ENCODE results near the gene CCDC24.

CCDC24 gene

GRCh38 chr1:43984855-43985254 lies 6.5 kb upstream of the CCDC24 start:
- no peaks in the 10 kb centered on the region for H3K36me3 ChIP-seq (replicated peaks; ENCODE audit: insufficient read depth, low read length)
- H3F3A ChIP-seq (ENCODE audit: insufficient read depth, low read length), result no peaks in the 10 kb centered on the region
- no peaks in the 10 kb centered on the region for H3K27me3 ChIP-seq (replicated peaks; ENCODE audit: insufficient read depth, low read length)
- no peak overlapping the region for H3K4me3 ChIP-seq (ENCODE audit: low read length)
- H3K9me3 ChIP-seq (replicated peaks; ENCODE audit: insufficient read depth, low read length), result no peaks in the 10 kb centered on the region
- no peaks in the 10 kb centered on the region for H3K9me2 ChIP-seq (replicated peaks; ENCODE audit: insufficient read depth, low read length)
- no peak overlapping the region for H3K27ac ChIP-seq (ENCODE audit: low read length)
- H3K9ac ChIP-seq (ENCODE audit: low read length), result no peak overlapping the region
- no peak overlapping the region for H3K4me2 ChIP-seq (ENCODE audit: low read depth, low read length)
- no peak for DNase-seq
- H3K4me1 ChIP-seq (ENCODE audit: low read length), result peaks cover 5% of the 10 kb centered on the region; the same call in 1 of the 2 replicates
- no peak for TF ChIP-seq EZH2phosphoT487 (IDR thresholded peaks at IDR 0.05; ENCODE audit: low read length)
- H2AFZ ChIP-seq (ENCODE audit: low read length), result no peak overlapping the region
- H3K79me2 ChIP-seq (ENCODE audit: low read length), result peaks cover 16% of the 10 kb centered on the region
- no peaks in the 10 kb centered on the region for H4K20me1 ChIP-seq (ENCODE audit: insufficient read depth, low read length)

DNA sequence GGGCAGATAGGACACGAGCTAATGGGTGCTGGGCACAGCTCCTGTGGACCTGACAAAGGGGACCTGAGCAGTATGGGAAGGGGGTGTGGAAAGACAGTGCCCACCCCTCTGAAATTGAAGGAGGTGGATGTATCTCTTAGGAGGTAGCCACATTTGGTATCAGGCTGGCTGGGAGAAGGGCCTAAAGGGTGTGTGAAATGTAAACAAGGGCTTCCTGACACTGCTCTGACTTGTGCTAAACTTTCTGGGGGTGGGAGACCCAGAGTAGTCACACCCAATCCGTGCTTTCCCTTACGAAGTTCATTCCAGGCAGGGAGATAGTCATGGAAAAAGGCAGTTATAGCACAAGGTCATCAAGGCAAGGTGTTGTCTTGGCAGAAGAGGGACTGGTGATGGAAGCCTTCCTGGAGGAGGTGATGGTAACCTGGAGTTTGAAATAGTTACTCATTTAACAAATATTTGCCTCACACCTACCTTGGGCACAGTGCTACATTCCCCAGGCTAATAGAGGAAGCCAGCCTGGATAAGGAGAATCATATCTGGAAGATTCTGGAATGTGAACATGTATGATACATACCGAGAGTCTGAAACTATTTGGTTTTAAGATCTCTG lies 5.3 kb upstream of the CCDC24 start:
- no peaks in the 10 kb centered on the region for H4K20me1 ChIP-seq (ENCODE audit: insufficient read depth, low read length)
- H3K4me2 ChIP-seq (ENCODE audit: low read depth, low read length), result no peak overlapping the region
- peaks cover 7% of the 10 kb centered on the region; the same call in 1 of the 2 replicates for H3K79me2 ChIP-seq (ENCODE audit: low read length)
- no peak overlapping the region for H3K4me3 ChIP-seq (ENCODE audit: low read length)
- no peak for DNase-seq
- no peaks in the 10 kb centered on the region for H3K36me3 ChIP-seq (replicated peaks; ENCODE audit: insufficient read depth, low read length)
- TF ChIP-seq EZH2phosphoT487 (IDR thresholded peaks at IDR 0.05; ENCODE audit: low read length), result no peak
- no peak for TF ChIP-seq EZH2 (optimal IDR thresholded peaks at IDR 0.05; ENCODE audit: low read depth, low read length)
- TF ChIP-seq CTCF (IDR thresholded peaks at IDR 0.05; ENCODE audit: low read length), result no peak
- no peaks in the 10 kb centered on the region for H3K9me2 ChIP-seq (replicated peaks; ENCODE audit: insufficient read depth, low read length)
- H3K27ac ChIP-seq (ENCODE audit: low read length), result no peak overlapping the region
- H3F3A ChIP-seq (ENCODE audit: insufficient read depth, low read length), result peaks cover 2% of the 10 kb centered on the region; the same call in 1 of the 2 replicates
- H3K27me3 ChIP-seq (replicated peaks; ENCODE audit: insufficient read depth, low read length), result no peaks in the 10 kb centered on the region
- no peaks in the 10 kb centered on the region for H3K9me3 ChIP-seq (replicated peaks; ENCODE audit: insufficient read depth, low read length)
- no peak overlapping the region for H3K9ac ChIP-seq (ENCODE audit: low read length)
- H2AFZ ChIP-seq (ENCODE audit: low read length), result no peak overlapping the region
- peaks cover 7% of the 10 kb centered on the region for H3K4me1 ChIP-seq (ENCODE audit: low read length)

DNA sequence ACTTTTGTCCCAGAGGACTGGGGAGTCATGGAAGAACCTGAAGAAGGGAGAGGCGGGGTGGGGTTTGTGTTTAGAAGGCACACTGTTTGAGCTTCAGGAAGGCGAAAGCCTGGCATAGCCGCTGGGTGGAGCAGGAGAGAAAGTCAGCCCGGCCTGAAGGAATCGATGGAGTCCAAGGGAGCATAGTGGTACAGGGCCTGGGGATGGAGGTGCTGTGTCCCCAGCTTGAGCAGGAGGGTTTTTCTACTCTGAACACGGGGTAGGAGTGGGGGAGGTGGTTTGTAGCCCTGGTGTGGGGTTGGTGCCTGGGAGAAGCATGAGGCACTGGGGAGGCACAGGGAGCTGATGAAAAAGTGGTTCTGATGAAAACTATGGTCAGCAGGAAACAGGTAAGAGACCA lies 4.7 kb upstream of the CCDC24 start:
- Histone ChIP-seq H3K4me1 (ENCODE audit: low read length) (peaks cover 7% of the 10 kb centered on the region), H3K9me2 (replicated peaks; ENCODE audit: insufficient read depth, low read length) (no peaks in the 10 kb centered on the region), H3K4me2 (ENCODE audit: low read depth, low read length) (no peak overlapping the region), H3K79me2 (ENCODE audit: low read length) (peaks cover 4% of the 10 kb centered on the region; the same call in 1 of the 2 replicates), H3K9ac (ENCODE audit: low read length) (no peak overlapping the region), H3K4me3 (ENCODE audit: low read length) (no peak overlapping the region), H3K9me3 (replicated peaks; ENCODE audit: insufficient read depth, low read length) (no peaks in the 10 kb centered on the region), H3K36me3 (replicated peaks; ENCODE audit: insufficient read depth, low read length) (no peaks in the 10 kb centered on the region), H2AFZ (ENCODE audit: low read length) (no peak overlapping the region), H3K27ac (ENCODE audit: low read length) (no peak overlapping the region), H3K27me3 (replicated peaks; ENCODE audit: insufficient read depth, low read length) (no peaks in the 10 kb centered on the region), H4K20me1 (ENCODE audit: insufficient read depth, low read length) (no peaks in the 10 kb centered on the region), H3F3A (ENCODE audit: insufficient read depth, low read length) (peaks cover 5% of the 10 kb centered on the region; the same call in 1 of the 2 replicates)
- TF ChIP-seq CTCF (IDR thresholded peaks at IDR 0.05; ENCODE audit: low read length), result no peak
- TF ChIP-seq EZH2phosphoT487 (IDR thresholded peaks at IDR 0.05; ENCODE audit: low read length), result no peak
- TF ChIP-seq EZH2 (optimal IDR thresholded peaks at IDR 0.05; ENCODE audit: low read depth, low read length), result no peak
- DNase-seq, result no peak

DNA sequence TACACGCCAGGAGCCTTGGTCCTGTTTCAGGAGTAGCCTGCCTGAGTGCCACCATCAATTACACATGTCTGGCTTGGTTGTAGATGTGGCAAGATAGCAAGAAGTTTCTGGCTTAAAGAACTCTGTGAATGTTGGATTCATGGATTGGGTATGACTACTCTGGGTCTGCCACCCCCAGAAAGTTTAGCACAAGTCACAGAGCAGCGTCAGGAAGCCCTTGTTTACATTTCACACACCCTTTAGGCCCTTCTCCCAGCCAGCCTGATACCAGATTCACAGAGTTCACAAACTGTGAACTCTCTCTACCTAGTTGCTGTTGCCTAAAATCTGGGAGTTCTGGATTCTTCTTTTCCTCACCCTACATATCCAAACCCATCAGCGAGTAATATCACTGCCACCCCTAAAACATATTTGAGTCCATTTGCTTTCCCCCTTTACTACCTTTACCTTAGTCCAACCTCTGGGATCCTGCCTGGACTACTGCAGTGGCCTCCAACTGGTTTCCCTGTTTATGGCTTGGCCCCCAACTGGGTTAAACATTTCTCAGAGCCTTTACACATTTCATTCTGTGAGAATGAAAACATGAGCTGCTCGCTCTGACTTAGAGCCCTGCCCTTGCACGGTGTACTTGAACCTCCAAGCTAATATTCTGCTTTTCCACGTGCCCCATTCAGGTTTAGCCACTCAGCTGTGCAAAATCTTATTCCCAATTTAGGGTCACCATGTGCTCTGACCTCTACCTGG lies 4.1 kb upstream of the CCDC24 start:
- no peak overlapping the region for H3K27ac ChIP-seq (ENCODE audit: low read length)
- DNase-seq, result no peak

More for the DNA sequence above, 4.1 kb upstream of the CCDC24 start:
- Histone ChIP-seq H3K36me3 (replicated peaks; ENCODE audit: insufficient read depth, low read length) (no peaks in the 10 kb centered on the region), H3K27me3 (replicated peaks; ENCODE audit: insufficient read depth, low read length) (no peaks in the 10 kb centered on the region), H3K9ac (ENCODE audit: low read length) (no peak overlapping the region), H3K4me2 (ENCODE audit: low read depth, low read length) (no peak overlapping the region), H3F3A (ENCODE audit: insufficient read depth, low read length) (peaks cover 9% of the 10 kb centered on the region), H3K9me2 (replicated peaks; ENCODE audit: insufficient read depth, low read length) (no peaks in the 10 kb centered on the region), H3K79me2 (ENCODE audit: low read length) (no peaks in the 10 kb centered on the region; the same call in 1 of the 2 replicates), H4K20me1 (ENCODE audit: insufficient read depth, low read length) (no peaks in the 10 kb centered on the region), H3K4me1 (ENCODE audit: low read length) (peaks cover 12% of the 10 kb centered on the region), H2AFZ (ENCODE audit: low read length) (no peak overlapping the region), H3K9me3 (replicated peaks; ENCODE audit: insufficient read depth, low read length) (no peaks in the 10 kb centered on the region), H3K4me3 (ENCODE audit: low read length) (no peak overlapping the region)
- TF ChIP-seq CTCF (IDR thresholded peaks at IDR 0.05; ENCODE audit: low read length), result no peak
- no peak for TF ChIP-seq EZH2phosphoT487 (IDR thresholded peaks at IDR 0.05; ENCODE audit: low read length)
- no peak for TF ChIP-seq EZH2 (optimal IDR thresholded peaks at IDR 0.05; ENCODE audit: low read depth, low read length)

All from MM.1S (cell line).